Stimulated activated CD4-positive, alpha-beta T cell treated with anti-CD3 and anti-CD28 coated beads, Interleukin-12 subunit alpha, Interleukin-12 subunit beta, amount 100 ng/mL, for 4 hours (primary cell): ENCODE data around the gene CDC45.
"Not testable (repeated sequence)": the region's sequence is repeated elsewhere in the genome, so short reads cannot be mapped to it uniquely, and the experiment has no call there.

Experiments used
- DNase-seq: peaks from one replicate; pipeline ENCODE4 v3.0.0-alpha.2; 2020

The CDC45 gene

GRCh38 chr22:19479355-19480172, at the start of gene CDC45:
TSS of gene CDC45 (plus strand) at chr22:19479920. CDS start at chr22:19479969, 49 bp downstream.
- DNase-seq, result peak; percentile 86

- peak; percentile 26 for DNase-seq
Observed at GRCh38 chr22:19429950-19430889, 49.5 kb upstream of the CDC45 start.

- DNase-seq, result peak; percentile 14
Observed at GRCh38 chr22:19430890-19431541, 48.7 kb upstream of the CDC45 start.

- DNase-seq, result peak; percentile 84
Observed at GRCh38 chr22:19431649-19432132, 48.0 kb upstream of the CDC45 start, which contains the start of gene HIRA. TSS of gene HIRA (minus strand) at chr22:19431733. CDS start at chr22:19431476, 257 bp downstream.

- peak; percentile 91 for DNase-seq
Observed at GRCh38 chr22:19432133-19432851, 47.4 kb upstream of the CDC45 start, which contains the start of gene MRPL40. TSS of gene MRPL40 (plus strand) at chr22:19432545. CDS start at chr22:19432555, 10 bp downstream.

- no peak for DNase-seq
Observed at GRCh38 chr22:19434401-19434800, 45.3 kb upstream of the CDC45 start.

GRCh38 chr22:19434829-19435580, 44.7 kb upstream of the CDC45 start:
- DNase-seq, result no peak

GRCh38 chr22:19436444-19437161, 43.1 kb upstream of the CDC45 start:
- not testable (repeated sequence) for DNase-seq

- no peak for DNase-seq
Observed at GRCh38 chr22:19438298-19438697, 41.4 kb upstream of the CDC45 start.

GRCh38 chr22:19440411-19441195, 39.1 kb upstream of the CDC45 start:
- DNase-seq, result no peak

GRCh38 chr22:19442166-19442565, 37.6 kb upstream of the CDC45 start:
- DNase-seq, result no peak

- no peak for DNase-seq
Observed at GRCh38 chr22:19443544-19444211, 36.0 kb upstream of the CDC45 start.

- not testable (repeated sequence) for DNase-seq
Observed at GRCh38 chr22:19445279-19445982, 34.3 kb upstream of the CDC45 start.

- DNase-seq, result no peak
Observed at GRCh38 chr22:19446603-19447329, 33.0 kb upstream of the CDC45 start.

- peak; percentile 77 for DNase-seq
Observed at GRCh38 chr22:19447330-19448075, 32.2 kb upstream of the CDC45 start, which contains the start of gene C22orf39. TSS of gene C22orf39 (minus strand) at chr22:19447711. CDS start at chr22:19447688, 23 bp downstream.

GRCh38 chr22:19448076-19448607, 31.6 kb upstream of the CDC45 start:
- no peak for DNase-seq
